Fibroblast of villous mesenchyme (primary cell): Measurements from ENCODE around the gene PELI3. TPM values are rescaled to one million over a fixed set of nuclear protein-coding genes. Genes with fewer than 3 reads are reported as not detected.

Experiments
- DNase-seq: peaks from one replicate; pipeline ENCODE4 v3.0.0-alpha.2; 2010; ENCODE audit warnings: low read depth
- H3K4me3 ChIP-seq: 2 replicates; pipeline ENCODE4 v1.5.1; 2011; ENCODE audit warnings: low read depth, mild to moderate bottlenecking, low read length
- total RNA-seq: library from RNA; depleted of rRNA; stranded (reverse); fragments of >200 nt; gene quantifications from 2 replicates; pipeline ENCODE4 v1.2.3, GENCODE V29; 2012
- TF ChIP-seq, protein P1 (sequence below): IDR thresholded peaks from 2 replicates; pipeline ENCODE4 v1.5.1; 2012; ENCODE audit warnings: low read depth, mild to moderate bottlenecking, low read length; ENCODE audit not compliant: insufficient read depth

The PELI3 gene
- total RNA-seq, 1 donor = 10.8 TPM

DNA sequence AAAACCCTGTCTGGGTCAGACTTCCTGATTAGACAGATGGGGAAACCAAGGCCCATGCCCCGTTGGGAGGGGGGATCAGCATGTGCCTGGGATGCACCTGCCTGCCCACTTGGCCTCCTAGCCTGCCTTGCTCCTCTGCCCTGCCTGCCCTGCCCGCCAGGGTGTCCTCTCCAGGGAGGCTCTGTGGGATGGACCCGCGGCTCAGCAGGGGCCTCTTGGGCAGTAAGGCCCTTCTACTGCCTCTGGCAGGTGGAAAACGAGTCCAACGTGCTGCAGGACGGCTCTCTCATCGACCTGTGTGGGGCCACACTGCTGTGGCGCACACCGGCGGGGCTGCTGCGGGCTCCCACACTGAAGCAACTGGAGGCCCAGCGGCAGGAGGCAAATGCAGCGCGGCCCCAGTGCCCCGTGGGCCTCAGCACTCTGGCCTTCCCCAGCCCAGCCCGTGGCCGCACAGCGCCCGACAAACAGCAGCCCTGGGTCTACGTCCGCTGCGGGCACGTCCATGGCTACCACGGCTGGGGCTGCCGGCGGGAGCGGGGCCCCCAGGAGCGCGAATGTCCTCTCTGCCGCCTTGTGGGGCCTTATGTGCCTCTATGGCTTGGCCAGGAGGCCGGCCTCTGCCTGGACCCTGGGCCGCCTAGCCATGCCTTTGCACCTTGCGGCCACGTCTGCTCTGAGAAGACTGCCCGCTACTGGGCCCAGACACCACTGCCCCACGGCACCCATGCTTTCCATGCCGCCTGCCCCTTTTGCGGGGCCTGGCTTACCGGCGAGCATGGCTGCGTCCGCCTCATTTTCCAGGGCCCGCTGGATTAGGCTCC lies 8.9 kb downstream of the PELI3 start:
- H3K4me3 ChIP-seq = no peak overlapping the region
- DNase-seq = no peak
- TF ChIP-seq, protein P1, sequence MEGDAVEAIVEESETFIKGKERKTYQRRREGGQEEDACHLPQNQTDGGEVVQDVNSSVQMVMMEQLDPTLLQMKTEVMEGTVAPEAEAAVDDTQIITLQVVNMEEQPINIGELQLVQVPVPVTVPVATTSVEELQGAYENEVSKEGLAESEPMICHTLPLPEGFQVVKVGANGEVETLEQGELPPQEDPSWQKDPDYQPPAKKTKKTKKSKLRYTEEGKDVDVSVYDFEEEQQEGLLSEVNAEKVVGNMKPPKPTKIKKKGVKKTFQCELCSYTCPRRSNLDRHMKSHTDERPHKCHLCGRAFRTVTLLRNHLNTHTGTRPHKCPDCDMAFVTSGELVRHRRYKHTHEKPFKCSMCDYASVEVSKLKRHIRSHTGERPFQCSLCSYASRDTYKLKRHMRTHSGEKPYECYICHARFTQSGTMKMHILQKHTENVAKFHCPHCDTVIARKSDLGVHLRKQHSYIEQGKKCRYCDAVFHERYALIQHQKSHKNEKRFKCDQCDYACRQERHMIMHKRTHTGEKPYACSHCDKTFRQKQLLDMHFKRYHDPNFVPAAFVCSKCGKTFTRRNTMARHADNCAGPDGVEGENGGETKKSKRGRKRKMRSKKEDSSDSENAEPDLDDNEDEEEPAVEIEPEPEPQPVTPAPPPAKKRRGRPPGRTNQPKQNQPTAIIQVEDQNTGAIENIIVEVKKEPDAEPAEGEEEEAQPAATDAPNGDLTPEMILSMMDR = no peak

DNA sequence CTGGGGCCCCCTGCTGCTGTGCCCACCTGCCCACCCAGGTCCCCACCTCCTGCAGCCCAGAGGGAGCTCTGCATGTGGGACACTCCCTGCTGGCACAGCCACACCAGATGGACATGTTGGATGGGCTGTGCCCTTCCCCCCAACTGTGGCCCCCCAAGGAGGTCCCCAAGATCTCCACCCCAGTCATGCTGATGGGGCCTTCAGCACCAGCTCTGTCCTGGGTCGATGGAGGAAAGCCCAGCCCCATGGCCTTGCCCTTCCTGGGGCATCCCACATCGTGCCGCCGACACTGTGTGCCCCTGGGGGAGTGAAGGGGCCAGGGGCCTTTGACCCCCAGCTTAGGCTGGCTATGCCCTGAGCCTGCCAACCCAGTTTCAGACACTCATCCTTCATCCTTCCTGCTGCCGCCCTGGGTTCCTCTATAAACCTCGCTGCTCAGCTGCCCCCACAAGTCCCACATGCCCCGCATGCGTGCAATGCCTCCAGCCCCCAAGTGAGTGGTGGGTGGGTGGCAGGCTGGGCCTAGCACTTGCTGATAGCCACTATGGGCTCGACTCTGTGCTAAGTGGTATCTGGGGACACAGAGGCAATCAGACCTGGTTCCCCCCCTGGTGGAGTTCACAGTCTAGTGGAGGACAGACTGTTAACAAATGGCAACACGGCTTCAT lies 9.6 kb downstream of the PELI3 start:
- H3K4me3 ChIP-seq = no peak overlapping the region
- TF ChIP-seq, protein P1 = no peak
- no peak for DNase-seq

DNA sequence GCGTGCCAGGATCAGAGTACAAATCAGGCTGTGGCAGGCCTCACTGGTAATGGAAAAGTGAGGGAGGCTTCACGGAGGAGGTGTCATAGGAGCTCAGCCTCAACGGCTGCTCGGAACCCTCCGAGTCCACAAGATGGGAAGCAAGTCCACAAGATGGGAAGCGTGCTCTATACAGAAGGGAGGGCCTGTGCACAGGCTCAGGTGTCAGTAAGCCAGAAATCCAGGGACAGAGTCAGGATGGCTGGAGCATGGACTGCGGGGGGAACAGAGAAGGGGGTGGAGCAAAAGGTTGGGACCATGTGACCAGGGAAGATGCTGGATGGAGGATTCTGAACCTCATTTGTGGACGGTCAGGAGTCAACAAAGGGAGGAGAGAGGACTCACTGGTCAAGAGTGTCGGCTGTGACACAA lies 10.1 kb downstream of the PELI3 start:
- no peak overlapping the region for H3K4me3 ChIP-seq
- TF ChIP-seq, protein P1 = no peak
- DNase-seq = no peak

DNA sequence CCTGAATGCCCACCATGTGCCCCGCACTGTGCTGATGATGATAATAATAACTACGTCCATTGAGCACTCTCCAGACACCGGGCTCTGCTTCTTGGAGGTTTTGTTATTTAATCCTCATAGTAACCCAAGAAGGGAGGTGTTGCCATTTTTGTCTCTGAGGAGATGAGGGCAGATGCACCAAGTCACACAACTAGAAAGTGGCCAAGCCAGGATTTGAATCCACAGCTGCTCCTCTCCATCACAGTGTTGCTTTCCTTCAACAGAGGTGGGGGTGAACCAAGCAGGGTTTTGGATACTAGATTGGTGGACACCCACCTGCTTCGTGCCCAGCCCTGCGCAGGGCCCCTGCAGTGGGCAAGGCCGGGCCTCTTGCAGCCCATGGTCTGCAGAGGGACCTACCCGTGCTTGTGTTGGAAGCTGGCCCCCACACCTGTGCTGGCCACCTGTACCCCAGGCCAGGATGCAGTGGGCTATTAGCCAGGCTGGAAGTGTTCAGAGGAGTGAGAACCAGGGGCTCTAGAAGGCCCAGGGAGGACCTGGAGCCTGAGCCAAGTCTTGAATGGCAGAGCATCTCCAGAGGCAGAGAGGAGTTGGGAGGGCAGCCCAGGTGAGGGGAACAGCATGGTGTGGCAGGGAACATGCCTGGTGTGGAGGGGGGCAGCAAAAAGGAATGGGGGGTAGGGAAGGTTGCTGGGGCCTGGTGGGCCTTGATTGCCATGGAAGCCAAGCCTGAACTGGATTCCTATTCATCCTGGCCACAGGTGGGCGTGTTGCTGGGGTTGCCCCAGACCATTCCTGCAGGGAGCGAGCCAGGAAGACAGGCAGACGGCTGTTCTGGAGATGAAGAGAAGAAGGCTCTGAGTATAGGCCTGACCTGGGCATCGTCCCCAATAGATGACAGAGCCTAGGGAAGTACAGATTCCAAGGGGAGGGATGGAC lies 10.8 kb downstream of the PELI3 start:
- no peak for DNase-seq
- H3K4me3 ChIP-seq = no peak overlapping the region
- TF ChIP-seq, protein P1 = no peak

DNA sequence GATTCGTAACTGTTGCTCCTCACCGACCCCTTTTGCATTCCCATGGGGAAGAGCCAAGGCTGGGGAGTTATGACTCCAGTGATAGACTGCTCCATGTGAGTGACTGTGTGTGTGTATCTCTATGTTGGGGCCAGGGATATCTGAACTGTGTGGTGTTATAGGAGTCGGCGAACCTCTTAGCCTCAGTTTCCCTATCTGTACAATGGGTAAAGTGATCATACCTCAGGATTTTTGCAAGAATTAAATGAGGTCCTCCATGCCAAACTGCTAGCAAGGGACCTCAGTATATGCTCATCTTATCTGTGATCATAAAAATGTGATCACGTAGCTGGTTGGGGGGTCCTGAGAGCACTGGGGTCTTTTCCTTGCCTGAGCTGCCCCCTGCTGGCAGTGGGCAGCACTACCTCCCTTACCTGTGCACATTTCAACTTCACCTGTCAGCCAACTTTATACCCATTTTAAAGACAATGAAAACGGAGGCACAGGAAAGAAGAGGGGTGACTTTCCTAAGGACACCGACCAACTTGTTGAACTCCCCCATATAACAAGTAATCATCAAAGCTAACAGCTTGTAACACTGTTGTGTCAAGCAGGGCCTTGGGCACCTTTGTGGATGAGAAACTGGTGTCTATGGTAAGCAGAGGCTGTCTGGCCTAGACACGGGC lies 12.2 kb downstream of the PELI3 start:
- peak overlapping the region; percentile 90 for H3K4me3 ChIP-seq
- DNase-seq = no peak
- TF ChIP-seq, protein P1 = peak; percentile 81
